ENCODE measurements around the gene MYH11.
"Not testable (repeated sequence)": the region's sequence is repeated elsewhere in the genome, so short reads cannot be mapped to it uniquely, and the experiment has no call there.

The MYH11 gene

GRCh38 chr16:15729152-15729551 is 127.7 kb downstream of the MYH11 start:
- no peak overlapping the region for H3K4me3 ChIP-seq (ENCODE audit: low read depth, low read length)
- no peak for TF ChIP-seq MYC (IDR thresholded peaks at IDR 0.05; ENCODE audit: low read depth, low read length)
- no peak for TF ChIP-seq CTCF (IDR thresholded peaks at IDR 0.05; ENCODE audit: low read depth, low read length)
- no peak for TF ChIP-seq MAX (IDR thresholded peaks at IDR 0.05; ENCODE audit: low read depth, low read length)
- no peak for TF ChIP-seq POLR2A (IDR thresholded peaks at IDR 0.05; ENCODE audit: extremely low read depth, insufficient read length)
- DNase-seq (ENCODE audit: low read depth): no peak

GRCh38 chr16:15727697-15728096 is 129.1 kb downstream of the MYH11 start:
- not testable (repeated sequence) for H3K4me3 ChIP-seq (ENCODE audit: low read depth, low read length)

GRCh38 chr16:15726715-15727114 is 130.1 kb downstream of the MYH11 start:
- TF ChIP-seq MAX (IDR thresholded peaks at IDR 0.05; ENCODE audit: low read depth, low read length) (no peak), MYC (IDR thresholded peaks at IDR 0.05; ENCODE audit: low read depth, low read length) (no peak), POLR2A (IDR thresholded peaks at IDR 0.05; ENCODE audit: extremely low read depth, insufficient read length) (no peak), CTCF (IDR thresholded peaks at IDR 0.05; ENCODE audit: low read depth, low read length) (no peak)
- no peak for DNase-seq (ENCODE audit: low read depth)
- H3K4me3 ChIP-seq (ENCODE audit: low read depth, low read length): no peak overlapping the region

More at GRCh38 chr16:15727697-15728096, 129.1 kb downstream of the MYH11 start:
- DNase-seq (ENCODE audit: low read depth): not testable (repeated sequence)

GRCh38 chr16:15725641-15726240 is 131.1 kb downstream of the MYH11 start:
- no peak for DNase-seq (ENCODE audit: low read depth)
- H3K4me3 ChIP-seq (ENCODE audit: low read depth, low read length): no peak overlapping the region
- TF ChIP-seq CTCF (IDR thresholded peaks at IDR 0.05; ENCODE audit: low read depth, low read length) (no peak), MAX (IDR thresholded peaks at IDR 0.05; ENCODE audit: low read depth, low read length) (no peak), MYC (IDR thresholded peaks at IDR 0.05; ENCODE audit: low read depth, low read length) (no peak), POLR2A (IDR thresholded peaks at IDR 0.05; ENCODE audit: extremely low read depth, insufficient read length) (no peak)

- DNase-seq (ENCODE audit: low read depth): no peak
- no peak overlapping the region for H3K4me3 ChIP-seq (ENCODE audit: low read depth, low read length)
- TF ChIP-seq CTCF (IDR thresholded peaks at IDR 0.05; ENCODE audit: low read depth, low read length): no peak
- TF ChIP-seq MAX (IDR thresholded peaks at IDR 0.05; ENCODE audit: low read depth, low read length): no peak
- no peak for TF ChIP-seq POLR2A (IDR thresholded peaks at IDR 0.05; ENCODE audit: extremely low read depth, insufficient read length)
These were observed 133.0 kb downstream of the MYH11 start for GRCh38 chr16:15723808-15724207.

- TF ChIP-seq MYC (IDR thresholded peaks at IDR 0.05; ENCODE audit: low read depth, low read length) (no peak), MAX (IDR thresholded peaks at IDR 0.05; ENCODE audit: low read depth, low read length) (no peak), CTCF (IDR thresholded peaks at IDR 0.05; ENCODE audit: low read depth, low read length) (no peak), POLR2A (IDR thresholded peaks at IDR 0.05; ENCODE audit: extremely low read depth, insufficient read length) (no peak)
- no peak for DNase-seq (ENCODE audit: low read depth)
- H3K4me3 ChIP-seq (ENCODE audit: low read depth, low read length): no peak overlapping the region
These were observed 135.8 kb downstream of the MYH11 start for GRCh38 chr16:15721018-15721417.
